Mucosa of rectum (tissue), 2 donors: Measurements from ENCODE around the gene RNF41.

Experiments used
- H3K27ac ChIP-seq, 2 donors: one replicate each; pipeline ENCODE4 v1.7.0; 2013; ENCODE audit warnings: inconsistent platforms in 2 of 2, low read depth in 2 of 2, low read length in 2 of 2
- H3K27me3 ChIP-seq, 2 donors: one replicate each; pipeline ENCODE4 v1.7.0; 2013; ENCODE audit warnings: low read length in 2 of 2; ENCODE audit not compliant: control insufficient read depth in 2 of 2, insufficient read depth in 2 of 2
- H3K36me3 ChIP-seq, 2 donors: one replicate each; pipeline ENCODE4 v1.7.0; 2013; ENCODE audit warnings: low read length in 2 of 2; ENCODE audit not compliant: control insufficient read depth in 2 of 2, insufficient read depth in 2 of 2
- H3K4me1 ChIP-seq, 2 donors: one replicate each; pipeline ENCODE4 v1.7.0; 2013; ENCODE audit warnings: low read length in 2 of 2, mild to moderate bottlenecking in 1 of 2; ENCODE audit not compliant: control insufficient read depth in 2 of 2, insufficient read depth in 2 of 2
- H3K4me3 ChIP-seq, 2 donors: one replicate each; pipeline ENCODE4 v1.7.0; 2013; ENCODE audit warnings: low read length in 2 of 2
- H3K9ac ChIP-seq, 2 donors: one replicate each; pipeline ENCODE4 v1.7.0; 2013; ENCODE audit warnings: low read length in 2 of 2, low read depth in 1 of 2, mild to moderate bottlenecking in 1 of 2
- H3K9me3 ChIP-seq, 2 donors: one replicate each; pipeline ENCODE4 v1.7.0; 2013; ENCODE audit warnings: low read length in 2 of 2; ENCODE audit not compliant: control insufficient read depth in 2 of 2
- donor health status: healthy.
- donor health status: Normal muscosa, but diverticular disease.

RNF41 gene

DNA sequence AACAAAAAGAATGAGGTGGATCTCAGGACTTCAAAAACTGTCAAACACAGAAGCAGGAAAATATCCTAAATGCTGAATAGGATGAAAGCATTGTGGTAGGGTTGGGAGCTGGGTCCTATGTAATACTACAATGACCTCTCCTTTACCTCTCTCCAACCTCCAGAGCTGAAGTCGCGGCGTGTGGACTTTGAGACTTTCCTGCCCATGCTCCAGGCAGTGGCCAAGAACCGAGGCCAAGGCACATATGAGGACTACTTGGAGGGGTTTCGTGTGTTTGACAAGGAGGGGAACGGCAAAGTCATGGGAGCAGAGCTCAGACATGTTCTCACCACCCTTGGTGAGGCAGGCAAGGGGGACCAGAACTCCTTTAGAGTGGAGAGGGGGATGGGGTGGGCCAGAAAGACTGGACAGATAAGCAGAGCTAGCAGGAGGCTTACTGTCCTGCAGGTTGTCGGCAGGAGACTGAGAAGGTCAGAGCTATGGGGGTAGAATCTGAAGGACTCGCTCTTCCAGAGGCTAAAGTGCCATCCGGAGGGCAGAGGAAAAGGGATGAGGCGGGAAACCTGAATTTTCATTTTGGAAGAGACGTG is 66.4 kb downstream of the RNF41 start:
- Histone ChIP-seq H3K27me3 (no peaks in the 10 kb centered on the region), H3K4me3 (no peak overlapping the region), H3K9me3 (no peaks in the 10 kb centered on the region), H3K9ac (no peak overlapping the region), H3K36me3 (peaks cover 7 to 11% of the 10 kb centered on the region in 2 donors), H3K4me1 (peaks cover 24 to 31% of the 10 kb centered on the region in 2 donors), H3K27ac (no peak overlapping the region)

GRCh38 chr12:56154818-56155217 is 66.9 kb downstream of the RNF41 start:
- Histone ChIP-seq H3K4me3 (no peak overlapping the region), H3K9ac (no peak overlapping the region), H3K36me3 (peaks cover 2 to 6% of the 10 kb centered on the region in 2 donors), H3K9me3 (no peaks in the 10 kb centered on the region), H3K27ac (no peak overlapping the region), H3K4me1 (peaks cover 19 to 26% of the 10 kb centered on the region in 2 donors), H3K27me3 (no peaks in the 10 kb centered on the region)

GRCh38 chr12:56154246-56154771 is 67.4 kb downstream of the RNF41 start:
- no peaks in the 10 kb centered on the region for H3K9me3 ChIP-seq
- peaks cover 0 to 2% of the 10 kb centered on the region in 2 donors for H3K36me3 ChIP-seq
- peaks cover 15 to 20% of the 10 kb centered on the region in 2 donors for H3K4me1 ChIP-seq
- no peaks in the 10 kb centered on the region for H3K27me3 ChIP-seq
- no peak overlapping the region for H3K27ac ChIP-seq
- H3K9ac ChIP-seq = no peak overlapping the region
- no peak overlapping the region for H3K4me3 ChIP-seq

GRCh38 chr12:56153678-56154065 is 68.0 kb downstream of the RNF41 start:
- Histone ChIP-seq H3K27me3 (no peaks in the 10 kb centered on the region), H3K36me3 (peaks cover 0 to 2% of the 10 kb centered on the region in 2 donors), H3K4me3 (no peak overlapping the region), H3K27ac (no peak overlapping the region), H3K4me1 (peaks cover 15 to 16% of the 10 kb centered on the region in 2 donors), H3K9me3 (no peaks in the 10 kb centered on the region), H3K9ac (no peak overlapping the region)

GRCh38 chr12:56152756-56153677 is 68.7 kb downstream of the RNF41 start:
- H3K36me3 ChIP-seq = peaks cover 0 to 2% of the 10 kb centered on the region in 2 donors
- peak overlapping the region; percentile 62 to 87 for H3K4me3 ChIP-seq
- H3K4me1 ChIP-seq = peaks cover 15 to 16% of the 10 kb centered on the region in 2 donors
- H3K27me3 ChIP-seq = no peaks in the 10 kb centered on the region
- peak overlapping the region; percentile 82 to 84 for H3K9ac ChIP-seq
- no peaks in the 10 kb centered on the region for H3K9me3 ChIP-seq
- peak overlapping the region; percentile 94 to 95 for H3K27ac ChIP-seq
